Activated T-helper 1 cell treated with anti-CD3 and anti-CD28 coated beads, Interleukin-12 subunit alpha, Interleukin-12 subunit beta, Interleukin-2, Interleukin-4 antibody, amounts not matched to agents 30 ng/mL and 10 ng/mL and 1 ng/mL, durations not matched to agents 14 hours and 24 hours and 36 hours (primary cell): ENCODE results near the gene SLC9A4. TPM values are rescaled to one million over a fixed set of nuclear protein-coding genes. Genes with fewer than 3 reads are reported as not detected.

Experiments used
- total RNA-seq: library from RNA; stranded (reverse); gene quantifications from 2 replicates; pipeline ENCODE4 v1.2.3, GENCODE V29; 2022

SLC9A4 gene
- total RNA-seq, 1 donor from 2014 or later = not detected

Other genes with a start within 250 kb of the SLC9A4 start
- 3.9 and 4.8 TPM in 2 replicates for gene IL1RL1, start 161.7 kb upstream of the SLC9A4 start, total RNA-seq
- 57.8 and 61.3 TPM in 2 replicates for gene IL18R1, start 117.4 kb upstream of the SLC9A4 start, total RNA-seq
- 37.1 and 38.4 TPM in 2 replicates for gene IL18RAP, start 50.1 kb upstream of the SLC9A4 start, total RNA-seq
- gene SLC9A2, start 146.3 kb downstream of the SLC9A4 start, total RNA-seq = not detected in 2 replicates